GM10266 (cell line): Measurements from ENCODE around the gene CEP128.

Source experiments
- DNase-seq: peaks from one replicate; pipeline ENCODE4 v3.0.0; 2012; ENCODE audit errors: extremely low spot score
- TF ChIP-seq, protein P1 (sequence below): IDR thresholded peaks from 2 replicates; pipeline ENCODE4 v1.5.1; 2012; ENCODE audit warnings: mild to moderate bottlenecking, low read depth; ENCODE audit not compliant: control insufficient read depth, insufficient read depth; ENCODE audit errors: missing control alignments

CEP128 gene

DNA sequence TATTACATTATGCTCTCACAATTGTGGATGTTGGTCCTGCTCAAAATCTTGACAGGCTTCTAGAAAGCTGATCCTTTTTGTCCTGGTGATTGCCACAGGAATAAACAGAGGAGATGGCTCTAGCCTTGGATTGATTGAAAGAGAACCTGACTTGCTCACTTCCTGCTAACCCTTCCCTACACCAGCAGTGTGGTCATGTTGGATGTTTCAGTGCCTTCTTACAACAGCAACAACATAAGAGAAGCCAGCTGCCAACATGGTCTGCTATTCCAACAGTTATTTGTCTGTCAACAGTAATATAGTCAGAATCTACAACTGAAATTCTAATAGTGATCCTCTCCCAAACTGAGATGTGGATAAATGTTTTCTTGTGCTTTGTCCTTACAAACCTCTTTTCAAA lies 418.6 kb downstream of the CEP128 start:
- TF ChIP-seq, protein P1, sequence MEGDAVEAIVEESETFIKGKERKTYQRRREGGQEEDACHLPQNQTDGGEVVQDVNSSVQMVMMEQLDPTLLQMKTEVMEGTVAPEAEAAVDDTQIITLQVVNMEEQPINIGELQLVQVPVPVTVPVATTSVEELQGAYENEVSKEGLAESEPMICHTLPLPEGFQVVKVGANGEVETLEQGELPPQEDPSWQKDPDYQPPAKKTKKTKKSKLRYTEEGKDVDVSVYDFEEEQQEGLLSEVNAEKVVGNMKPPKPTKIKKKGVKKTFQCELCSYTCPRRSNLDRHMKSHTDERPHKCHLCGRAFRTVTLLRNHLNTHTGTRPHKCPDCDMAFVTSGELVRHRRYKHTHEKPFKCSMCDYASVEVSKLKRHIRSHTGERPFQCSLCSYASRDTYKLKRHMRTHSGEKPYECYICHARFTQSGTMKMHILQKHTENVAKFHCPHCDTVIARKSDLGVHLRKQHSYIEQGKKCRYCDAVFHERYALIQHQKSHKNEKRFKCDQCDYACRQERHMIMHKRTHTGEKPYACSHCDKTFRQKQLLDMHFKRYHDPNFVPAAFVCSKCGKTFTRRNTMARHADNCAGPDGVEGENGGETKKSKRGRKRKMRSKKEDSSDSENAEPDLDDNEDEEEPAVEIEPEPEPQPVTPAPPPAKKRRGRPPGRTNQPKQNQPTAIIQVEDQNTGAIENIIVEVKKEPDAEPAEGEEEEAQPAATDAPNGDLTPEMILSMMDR, result no peak
- no peak for DNase-seq

GRCh38 chr14:80522411-80522810 lies 419.1 kb downstream of the CEP128 start:
- no peak for DNase-seq
- TF ChIP-seq, protein P1, result no peak

- TF ChIP-seq, protein P1, result no peak
- DNase-seq, result no peak
Measured at GRCh38 chr14:80521456-80521855, 420.1 kb downstream of the CEP128 start.

GRCh38 chr14:80519002-80519401 lies 422.5 kb downstream of the CEP128 start:
- TF ChIP-seq, protein P1, result no peak
- no peak for DNase-seq

DNA sequence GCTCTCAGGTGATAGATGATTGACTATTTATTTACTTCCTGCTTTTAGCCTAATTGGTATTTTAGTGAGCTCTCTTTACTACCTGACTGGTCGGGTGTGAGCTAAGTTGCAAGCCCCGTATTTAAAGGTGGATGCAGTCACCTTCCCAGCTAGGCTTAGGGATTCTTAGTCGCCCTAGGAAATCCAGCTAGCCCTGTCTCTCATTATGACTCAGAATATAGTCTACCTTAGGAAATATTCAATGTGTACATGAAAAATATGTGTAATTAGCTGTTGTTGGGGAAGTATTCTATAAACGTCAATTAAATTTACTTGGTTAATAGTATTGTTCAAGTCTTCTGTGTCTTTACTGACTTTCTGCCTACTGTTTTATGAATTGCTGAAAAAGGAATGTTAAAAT lies 423.4 kb downstream of the CEP128 start:
- TF ChIP-seq, protein P1, result no peak

DNA sequence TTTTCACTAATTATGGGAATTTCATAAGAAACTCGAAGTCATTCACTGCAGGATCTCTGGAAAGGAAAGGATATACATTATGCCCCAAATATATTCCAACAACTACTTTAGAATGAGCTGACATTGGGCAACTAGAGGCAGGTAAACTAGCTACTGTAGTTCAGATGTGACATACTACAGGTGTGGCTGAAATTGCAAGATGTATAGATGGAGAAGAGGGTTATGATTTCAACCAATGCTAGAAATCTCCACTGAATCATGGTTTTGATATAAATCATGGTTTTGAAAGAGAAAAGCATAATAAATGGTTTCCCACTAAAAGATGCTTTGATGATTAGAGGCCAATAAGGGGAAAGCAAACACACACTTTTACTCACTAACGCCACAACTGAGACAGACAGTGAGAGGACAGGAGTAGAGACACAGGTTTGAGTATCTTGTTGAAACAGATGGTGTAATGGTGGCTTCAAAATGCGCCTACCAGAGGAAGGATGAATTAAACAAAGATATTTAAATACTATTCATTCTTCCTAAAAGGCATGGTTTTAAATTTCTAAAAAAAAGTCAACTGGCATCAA lies 434.2 kb downstream of the CEP128 start:
- DNase-seq, result no peak
- TF ChIP-seq, protein P1, result no peak

More for the DNA sequence above, 423.4 kb downstream of the CEP128 start:
- no peak for DNase-seq

- TF ChIP-seq, protein P1, result no peak
- no peak for DNase-seq
Measured at GRCh38 chr14:80504781-80505180, 436.8 kb downstream of the CEP128 start.
